Ishikawa (cell line): ENCODE measurements around the gene METTL14.

ENCODE experiments used
- CEBPB ChIP-seq: IDR thresholded peaks from 2 replicates; pipeline ENCODE4 v1.6.1; 2012
- FOXM1 ChIP-seq: IDR thresholded peaks from 2 replicates; pipeline ENCODE4 v1.6.1; 2012; ENCODE audit warnings: low read depth, borderline replicate concordance
- NFIC ChIP-seq: IDR thresholded peaks from 2 replicates; pipeline ENCODE4 v1.6.1; 2012
- RAD21 ChIP-seq: IDR thresholded peaks from 2 replicates; pipeline ENCODE4 v1.6.1; 2012; ENCODE audit warnings: low read depth
- TAF1 ChIP-seq: IDR thresholded peaks from 2 replicates; pipeline ENCODE4 v1.6.1; 2012; ENCODE audit warnings: low read depth, mild to moderate bottlenecking
- TCF12 ChIP-seq: IDR thresholded peaks from 2 replicates; pipeline ENCODE4 v1.6.1; 2012; ENCODE audit warnings: low read depth
- TEAD4 ChIP-seq: IDR thresholded peaks from 2 replicates; pipeline ENCODE4 v1.6.1; 2012
- TF ChIP-seq, protein P1 (sequence below): IDR thresholded peaks from 2 replicates; pipeline ENCODE4 v1.6.1; 2012; ENCODE audit warnings: low read depth, mild to moderate bottlenecking
- TF ChIP-seq, protein P2 (sequence below): IDR thresholded peaks from 2 replicates; pipeline ENCODE4 v1.6.1; 2012
- TF ChIP-seq, protein P3 (sequence below): IDR thresholded peaks from 2 replicates; pipeline ENCODE4 v1.6.1; 2012

DNA sequence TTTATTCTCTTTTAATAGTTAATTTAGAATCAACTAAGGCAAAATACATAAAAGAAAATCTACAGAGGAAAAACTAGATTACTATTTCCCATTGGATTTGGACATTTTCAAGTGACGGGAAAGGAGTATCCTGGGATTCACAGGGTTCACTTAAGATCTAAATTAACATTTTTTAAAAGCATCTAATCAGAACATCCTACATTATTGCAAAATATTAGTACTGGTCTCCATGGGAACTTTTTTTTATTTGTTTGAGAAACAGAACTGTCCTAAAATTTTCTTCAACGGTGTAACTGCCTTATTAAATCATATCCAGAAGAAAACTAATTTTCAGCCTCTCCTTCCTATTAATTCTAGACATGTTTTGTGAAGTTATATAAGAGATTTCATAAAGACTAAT is 69.7 kb downstream of the METTL14 start:
- TF ChIP-seq CEBPB: no peak
- TF ChIP-seq, protein P1, sequence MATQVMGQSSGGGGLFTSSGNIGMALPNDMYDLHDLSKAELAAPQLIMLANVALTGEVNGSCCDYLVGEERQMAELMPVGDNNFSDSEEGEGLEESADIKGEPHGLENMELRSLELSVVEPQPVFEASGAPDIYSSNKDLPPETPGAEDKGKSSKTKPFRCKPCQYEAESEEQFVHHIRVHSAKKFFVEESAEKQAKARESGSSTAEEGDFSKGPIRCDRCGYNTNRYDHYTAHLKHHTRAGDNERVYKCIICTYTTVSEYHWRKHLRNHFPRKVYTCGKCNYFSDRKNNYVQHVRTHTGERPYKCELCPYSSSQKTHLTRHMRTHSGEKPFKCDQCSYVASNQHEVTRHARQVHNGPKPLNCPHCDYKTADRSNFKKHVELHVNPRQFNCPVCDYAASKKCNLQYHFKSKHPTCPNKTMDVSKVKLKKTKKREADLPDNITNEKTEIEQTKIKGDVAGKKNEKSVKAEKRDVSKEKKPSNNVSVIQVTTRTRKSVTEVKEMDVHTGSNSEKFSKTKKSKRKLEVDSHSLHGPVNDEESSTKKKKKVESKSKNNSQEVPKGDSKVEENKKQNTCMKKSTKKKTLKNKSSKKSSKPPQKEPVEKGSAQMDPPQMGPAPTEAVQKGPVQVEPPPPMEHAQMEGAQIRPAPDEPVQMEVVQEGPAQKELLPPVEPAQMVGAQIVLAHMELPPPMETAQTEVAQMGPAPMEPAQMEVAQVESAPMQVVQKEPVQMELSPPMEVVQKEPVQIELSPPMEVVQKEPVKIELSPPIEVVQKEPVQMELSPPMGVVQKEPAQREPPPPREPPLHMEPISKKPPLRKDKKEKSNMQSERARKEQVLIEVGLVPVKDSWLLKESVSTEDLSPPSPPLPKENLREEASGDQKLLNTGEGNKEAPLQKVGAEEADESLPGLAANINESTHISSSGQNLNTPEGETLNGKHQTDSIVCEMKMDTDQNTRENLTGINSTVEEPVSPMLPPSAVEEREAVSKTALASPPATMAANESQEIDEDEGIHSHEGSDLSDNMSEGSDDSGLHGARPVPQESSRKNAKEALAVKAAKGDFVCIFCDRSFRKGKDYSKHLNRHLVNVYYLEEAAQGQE: no peak
- no peak for TF ChIP-seq TAF1
- no peak for TF ChIP-seq RAD21
- TF ChIP-seq, protein P2, sequence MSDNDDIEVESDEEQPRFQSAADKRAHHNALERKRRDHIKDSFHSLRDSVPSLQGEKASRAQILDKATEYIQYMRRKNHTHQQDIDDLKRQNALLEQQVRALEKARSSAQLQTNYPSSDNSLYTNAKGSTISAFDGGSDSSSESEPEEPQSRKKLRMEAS: no peak
- no peak for TF ChIP-seq TEAD4
- no peak for TF ChIP-seq TCF12
- TF ChIP-seq, protein P3, sequence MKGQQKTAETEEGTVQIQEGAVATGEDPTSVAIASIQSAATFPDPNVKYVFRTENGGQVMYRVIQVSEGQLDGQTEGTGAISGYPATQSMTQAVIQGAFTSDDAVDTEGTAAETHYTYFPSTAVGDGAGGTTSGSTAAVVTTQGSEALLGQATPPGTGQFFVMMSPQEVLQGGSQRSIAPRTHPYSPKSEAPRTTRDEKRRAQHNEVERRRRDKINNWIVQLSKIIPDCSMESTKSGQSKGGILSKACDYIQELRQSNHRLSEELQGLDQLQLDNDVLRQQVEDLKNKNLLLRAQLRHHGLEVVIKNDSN: no peak
- TF ChIP-seq NFIC: no peak
- no peak for TF ChIP-seq FOXM1
